NK-92 (cell line): ENCODE results near the gene HYAL1.
"Not testable (repeated sequence)": the region's sequence is repeated elsewhere in the genome, so short reads cannot be mapped to it uniquely, and the experiment has no call there.

Source experiments
- DNase-seq: peaks from one replicate; lab custom pipeline; 2025; ENCODE audit not compliant: unreplicated experiment; lab: John Stamatoyannopoulos, UW

Gene HYAL1

DNA sequence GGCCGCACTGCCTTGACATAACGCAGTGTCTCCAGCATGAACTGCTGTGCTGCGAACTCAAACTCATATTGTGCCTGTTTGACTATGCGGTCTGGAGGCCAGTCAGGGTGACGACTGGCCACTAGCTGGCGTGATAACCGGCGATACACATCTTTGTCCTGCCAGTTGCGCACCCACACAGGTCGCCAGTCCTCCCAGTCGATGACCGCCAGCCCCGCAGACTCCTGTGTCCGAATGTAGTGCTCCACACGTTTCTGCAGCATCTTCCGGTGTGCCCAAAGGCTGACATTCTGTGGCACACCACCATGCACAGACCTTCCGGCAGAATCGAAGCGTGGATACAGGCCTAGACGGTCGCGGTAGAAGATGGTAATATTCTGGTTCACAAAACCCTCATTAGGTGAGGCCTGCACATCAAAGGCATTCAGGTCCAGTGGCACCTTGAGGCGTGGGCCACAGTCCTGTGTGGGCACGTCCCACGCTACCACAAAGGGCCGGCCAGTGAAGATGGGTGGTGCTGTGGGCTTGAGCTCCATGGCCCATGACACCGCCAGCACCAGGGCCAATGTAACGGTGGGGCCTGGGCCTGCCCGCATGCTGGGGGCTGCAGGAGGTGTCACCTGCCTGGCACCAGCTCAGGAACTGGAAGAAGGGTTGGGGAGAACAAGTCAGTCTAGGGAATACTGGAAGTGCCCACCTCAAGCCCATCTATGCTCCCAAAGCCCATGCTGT lies 16.7 kb upstream of the HYAL1 start:
- no peak for DNase-seq

DNA sequence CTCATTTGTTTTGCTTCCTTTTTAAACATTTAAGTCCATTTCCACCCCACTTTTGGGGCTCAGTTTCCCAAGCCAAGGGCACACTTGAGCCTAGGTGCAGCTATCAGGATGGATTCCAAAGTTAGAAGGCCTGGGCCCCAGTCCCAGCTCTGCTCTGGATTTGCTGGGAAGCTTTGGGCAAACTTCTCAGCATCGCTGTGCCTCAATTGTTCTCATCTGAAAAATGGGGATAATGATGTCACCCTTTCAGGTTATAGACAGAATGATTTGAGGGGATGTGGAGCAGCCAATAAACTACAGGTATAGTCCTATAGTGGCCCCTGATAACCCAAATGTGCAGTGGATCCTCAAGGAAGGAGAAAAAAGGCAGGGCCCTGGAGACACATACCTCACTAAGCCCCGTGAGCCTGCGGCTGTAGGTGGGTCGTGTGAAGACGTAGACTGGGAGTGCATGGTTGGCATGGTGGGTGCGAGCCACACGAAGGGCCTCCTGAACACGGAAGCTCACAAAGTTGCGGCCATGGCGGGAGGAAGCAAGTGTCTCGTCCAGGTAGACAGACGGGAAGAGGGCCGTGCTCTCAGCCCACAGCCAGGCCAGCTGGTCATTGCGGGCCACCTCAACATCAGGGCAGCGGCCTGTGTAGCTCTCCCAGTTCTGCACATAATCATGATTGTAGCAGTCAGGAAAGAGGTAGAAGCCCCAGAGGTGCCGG lies 16.0 kb upstream of the HYAL1 start:
- no peak for DNase-seq

DNA sequence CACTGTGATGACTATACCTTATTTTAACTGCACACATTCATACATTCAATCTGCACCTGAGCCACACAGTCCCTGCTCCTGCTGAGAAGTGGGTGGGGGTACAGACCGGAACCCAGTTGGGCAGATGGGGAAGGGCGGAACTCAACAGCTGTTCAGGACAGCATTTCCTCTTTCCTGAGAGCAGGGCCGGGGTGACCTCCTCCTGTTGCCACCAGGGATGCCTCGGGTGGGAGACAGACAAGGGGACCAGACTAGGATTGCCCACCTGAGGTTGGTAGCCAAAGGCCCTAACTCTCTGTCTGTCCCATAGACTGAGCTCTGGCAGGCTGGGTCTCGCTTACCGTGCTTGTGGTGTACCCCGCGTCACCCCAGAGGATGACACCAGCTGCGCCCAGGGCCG lies 15.2 kb upstream of the HYAL1 start:
- DNase-seq = no peak

DNA sequence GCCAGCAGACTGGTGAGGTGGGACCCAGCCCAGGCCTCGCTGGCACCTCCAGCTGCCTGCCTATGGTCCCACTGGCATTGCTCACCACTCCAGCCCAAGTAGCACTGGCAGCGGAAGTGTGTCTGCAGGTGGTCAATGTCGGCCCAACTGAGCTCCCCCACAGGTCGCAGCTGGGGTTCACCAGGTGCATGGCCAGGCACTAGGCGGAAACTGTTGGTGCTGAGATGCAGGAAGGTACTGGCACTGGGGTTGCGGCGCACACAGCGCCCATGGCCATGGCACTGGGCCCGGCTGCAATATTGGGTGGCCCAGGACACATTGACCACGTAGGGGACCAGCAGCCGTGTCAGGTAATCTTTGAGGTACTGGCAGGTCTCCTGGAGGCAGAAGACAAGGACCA lies 14.8 kb upstream of the HYAL1 start:
- no peak for DNase-seq

DNA sequence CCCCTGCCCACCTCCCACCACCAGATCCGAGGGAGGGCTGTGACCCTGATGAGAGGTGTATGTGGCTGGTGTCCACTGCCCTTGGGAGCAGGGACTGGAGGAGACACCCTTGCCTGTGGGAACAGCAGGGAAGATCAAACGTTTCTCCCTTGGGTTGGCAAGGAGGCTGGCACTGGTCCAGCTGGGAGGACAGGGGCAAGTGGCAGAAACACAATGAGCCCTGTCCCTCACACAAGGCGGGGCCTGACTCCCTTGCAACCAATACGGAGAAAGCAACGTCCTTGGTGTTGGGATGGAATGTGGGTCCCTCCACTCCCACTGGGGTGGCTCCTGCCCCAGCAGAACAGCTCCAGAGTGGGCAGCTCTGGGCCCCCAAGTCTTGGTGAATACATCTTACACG lies 13.9 kb upstream of the HYAL1 start:
- DNase-seq = no peak

DNA sequence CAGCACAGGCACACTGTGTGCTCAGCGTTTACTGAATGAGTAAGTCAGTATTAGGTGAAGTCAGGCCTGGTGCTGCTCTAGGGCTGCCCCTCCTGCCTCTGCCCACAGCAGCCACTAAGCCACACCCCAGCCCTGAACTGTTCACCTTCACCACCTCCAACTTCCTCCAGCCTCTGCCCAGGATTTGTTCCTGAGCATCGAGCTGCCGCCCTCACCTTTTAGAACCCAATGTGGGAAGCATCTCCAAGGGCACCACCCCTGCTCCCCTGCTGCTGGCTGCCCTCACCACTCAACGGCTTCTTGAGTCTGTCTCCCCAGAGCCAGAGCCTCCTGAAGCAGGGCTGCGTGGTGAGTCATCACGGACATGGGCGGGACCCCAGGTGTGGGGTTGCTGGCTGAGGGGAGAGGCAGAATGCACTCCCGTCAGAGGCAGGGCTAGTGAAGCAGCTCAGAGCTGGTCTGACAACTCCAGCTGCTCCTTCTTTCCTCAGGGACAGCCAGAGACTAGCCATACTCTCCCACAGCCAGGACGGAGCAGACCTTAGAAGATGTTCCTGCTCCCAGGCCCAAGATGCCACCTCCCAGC lies 13.4 kb upstream of the HYAL1 start:
- DNase-seq = no peak

DNA sequence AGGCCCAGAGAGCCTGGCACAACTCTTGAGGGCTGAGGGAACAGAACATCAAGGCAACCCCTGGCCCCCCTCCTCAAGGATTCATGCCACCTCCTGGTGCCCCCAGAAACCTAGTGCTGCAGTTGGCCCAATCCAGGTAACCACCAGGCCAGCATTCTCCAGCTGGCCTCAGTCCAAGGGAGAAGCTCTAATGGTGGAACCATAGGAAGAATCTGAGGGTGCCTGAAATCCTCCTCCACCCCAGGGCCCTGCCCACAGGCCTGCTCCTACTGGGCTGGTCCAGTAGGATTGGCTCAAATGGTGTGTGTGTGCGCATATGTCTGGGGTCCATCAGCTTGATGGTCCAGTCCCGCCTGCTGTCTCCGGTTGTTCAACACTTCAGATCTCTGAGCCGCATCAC lies 11.4 kb upstream of the HYAL1 start:
- no peak for DNase-seq

DNA sequence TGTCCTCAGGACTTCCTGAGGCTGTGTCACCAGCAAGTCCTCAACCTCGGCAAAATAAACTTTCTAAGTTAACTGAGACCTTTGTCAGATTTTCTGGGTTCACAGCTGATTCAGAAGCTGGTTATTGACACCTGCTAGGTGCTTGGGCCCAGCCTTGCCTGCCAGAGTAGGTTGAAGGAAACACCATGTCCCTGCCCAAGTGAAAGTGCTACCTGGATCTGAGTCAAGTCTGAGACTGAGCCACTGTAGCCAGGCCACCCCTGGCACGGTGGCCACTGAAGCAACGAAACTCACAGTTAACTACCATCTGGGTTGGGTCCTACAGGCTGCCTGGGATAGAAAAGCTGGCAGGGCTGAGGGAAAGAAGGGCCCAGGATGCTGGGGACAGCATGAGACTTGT lies 11.0 kb upstream of the HYAL1 start:
- no peak for DNase-seq

DNA sequence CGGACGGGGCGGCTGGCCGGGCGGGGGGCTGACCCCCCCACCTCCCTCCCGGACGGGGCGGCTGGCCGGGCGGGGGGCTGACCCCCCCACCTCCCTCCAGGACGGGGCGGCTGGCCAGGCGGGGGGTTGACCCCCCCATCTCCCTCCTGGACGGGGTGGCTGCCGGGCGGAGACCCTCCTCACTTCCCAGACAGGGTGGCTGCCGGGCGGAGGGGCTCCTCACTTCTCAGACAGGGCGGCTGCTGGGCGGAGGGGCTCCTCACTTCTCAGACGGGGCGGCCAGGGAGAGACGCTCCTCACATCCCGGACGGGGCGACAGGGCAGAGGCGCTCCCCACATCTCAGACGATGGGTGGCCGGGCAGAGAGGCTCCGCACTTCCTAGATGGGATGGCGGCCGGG lies 8.7 kb upstream of the HYAL1 start:
- DNase-seq = not testable (repeated sequence)

DNA sequence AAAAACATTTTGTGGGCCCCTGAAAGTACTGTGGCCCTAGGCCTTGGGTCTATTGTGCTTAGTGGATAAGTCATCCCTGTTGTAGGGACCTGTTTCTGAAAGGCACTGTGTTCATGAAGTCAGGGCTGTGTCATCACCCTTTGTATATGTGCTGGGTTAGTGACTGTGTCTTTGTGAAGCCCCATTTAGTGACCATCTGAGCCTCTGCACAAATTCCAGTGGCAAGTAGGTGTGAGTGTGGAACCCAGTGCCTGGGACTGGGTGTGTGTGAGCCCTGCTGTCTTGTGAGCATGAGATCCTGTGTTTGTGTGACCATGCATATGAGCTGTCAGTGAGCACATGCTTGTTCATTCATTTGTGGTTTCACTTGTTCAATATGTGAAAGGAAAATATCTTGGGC lies 1.2 kb upstream of the HYAL1 start:
- DNase-seq = no peak

DNA sequence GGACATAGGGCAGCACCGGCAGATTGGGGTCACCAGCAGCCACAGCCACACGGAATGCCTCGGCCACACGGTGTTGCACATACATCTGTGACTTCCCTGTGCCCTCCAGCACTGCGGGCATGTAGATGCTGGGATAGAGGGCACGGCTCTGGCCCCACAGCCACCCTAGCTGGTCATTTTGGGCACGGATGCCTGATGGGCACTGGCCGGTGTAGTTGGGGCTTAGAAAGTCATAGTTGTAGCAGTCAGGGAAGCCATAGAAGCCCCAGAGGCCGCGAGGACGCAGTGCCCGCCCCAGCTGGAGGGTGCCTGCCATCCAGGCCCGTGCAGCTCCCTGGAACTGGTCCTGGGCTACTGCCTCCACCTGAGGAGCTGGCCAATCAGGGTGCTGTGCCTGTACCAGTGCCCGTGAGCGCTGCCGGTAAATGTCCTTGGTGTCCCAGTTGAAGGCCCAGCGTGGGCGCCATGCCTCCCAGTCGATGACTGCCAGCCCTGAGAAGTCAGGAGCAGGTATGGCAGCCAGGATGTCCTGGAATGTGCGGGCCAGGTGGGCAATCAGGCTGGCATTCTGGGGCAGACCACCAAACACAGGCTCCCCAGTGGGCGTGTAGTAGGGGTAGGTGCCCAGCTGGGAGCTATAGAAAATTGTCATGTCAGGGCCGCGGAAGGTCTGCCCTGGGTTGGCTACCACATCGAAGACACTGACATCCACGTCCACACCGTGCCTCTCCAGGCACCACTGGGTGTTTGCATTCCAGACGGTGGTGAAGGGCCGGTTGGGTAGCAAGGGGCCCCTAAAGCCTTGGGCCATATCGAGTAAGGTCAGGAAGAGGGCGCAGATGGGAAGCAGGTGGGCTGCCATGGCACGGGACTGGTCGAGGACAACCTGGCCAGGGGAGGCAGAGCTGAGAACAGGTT lies 1.0 kb downstream of the HYAL1 start:
- no peak for DNase-seq

DNA sequence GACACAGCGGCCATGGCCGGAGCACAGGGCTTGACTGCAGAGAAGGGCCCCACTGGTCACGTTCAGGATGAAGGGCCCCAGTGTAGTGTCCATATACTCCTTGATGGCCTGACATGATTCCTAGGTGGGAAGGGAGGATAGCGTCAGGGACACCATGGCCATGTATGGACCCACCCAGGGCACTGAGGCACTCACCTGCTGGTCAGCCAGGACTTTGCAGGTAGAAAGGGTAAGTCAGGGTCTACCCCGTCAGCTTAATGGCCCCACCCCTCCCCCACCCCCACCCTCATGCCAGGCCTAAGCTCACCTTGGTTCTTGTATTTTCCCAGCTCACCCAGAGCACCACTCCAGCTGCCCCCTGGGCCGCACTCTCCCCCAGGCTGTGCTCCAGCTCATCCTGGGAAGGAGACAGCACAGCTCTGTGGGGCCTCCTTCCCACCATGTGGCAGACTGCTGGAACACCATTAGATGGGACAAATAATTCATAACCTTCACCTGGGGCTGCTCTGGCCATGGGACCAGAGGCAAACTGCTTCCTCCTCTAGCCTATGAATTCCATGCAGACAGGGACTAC lies 2.6 kb downstream of the HYAL1 start:
- DNase-seq = no peak

DNA sequence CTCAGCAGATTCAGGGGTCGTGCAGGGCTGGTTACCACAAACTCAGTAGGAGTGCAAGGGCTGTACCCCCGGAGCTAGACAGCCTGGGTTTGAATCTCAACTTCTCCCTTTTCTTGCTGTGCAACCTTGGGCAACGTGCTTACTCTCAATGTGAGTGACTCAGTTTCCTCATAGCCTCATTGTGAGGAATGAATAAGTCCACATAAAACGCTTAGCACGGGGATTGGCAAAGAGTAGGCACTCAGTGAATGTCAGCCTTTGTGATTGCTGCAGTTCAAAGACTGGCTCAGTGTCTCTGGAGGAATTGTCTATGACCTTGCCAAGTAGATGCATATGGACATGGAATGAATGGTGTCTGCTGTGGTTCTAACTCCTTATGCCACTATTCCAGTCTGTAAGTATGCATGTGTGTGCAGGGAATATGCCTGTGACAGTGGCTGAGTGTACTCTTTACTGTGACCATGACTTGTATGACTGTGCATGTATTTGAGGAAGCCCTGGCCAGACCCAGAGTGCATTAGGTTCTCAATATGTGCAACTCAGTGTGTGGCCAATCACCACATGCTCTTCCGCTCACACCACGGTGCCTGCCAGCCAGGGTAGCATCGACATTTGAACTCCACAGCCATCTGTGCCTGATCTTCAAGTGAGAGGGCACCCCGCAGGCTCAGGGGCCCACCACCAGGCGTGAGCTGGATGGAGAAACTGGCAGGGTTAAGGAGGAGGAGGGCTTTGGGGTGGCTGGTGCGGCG lies 3.3 kb downstream of the HYAL1 start:
- no peak for DNase-seq

DNA sequence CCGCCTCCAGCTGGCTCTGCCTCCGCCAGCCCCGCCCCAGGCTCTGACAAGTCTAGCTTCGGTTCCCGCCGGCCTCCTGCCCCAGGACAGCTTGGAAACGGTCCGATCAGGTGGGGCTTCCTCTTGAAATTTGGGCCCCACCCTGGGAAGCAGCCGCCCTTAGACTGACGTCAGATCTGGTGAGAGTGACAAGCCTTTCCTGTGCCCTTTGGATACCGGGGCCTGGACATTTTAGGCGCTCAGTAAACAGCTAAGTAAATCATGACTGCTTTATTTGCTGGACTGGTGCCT lies 3.8 kb downstream of the HYAL1 start:
- no peak for DNase-seq

DNA sequence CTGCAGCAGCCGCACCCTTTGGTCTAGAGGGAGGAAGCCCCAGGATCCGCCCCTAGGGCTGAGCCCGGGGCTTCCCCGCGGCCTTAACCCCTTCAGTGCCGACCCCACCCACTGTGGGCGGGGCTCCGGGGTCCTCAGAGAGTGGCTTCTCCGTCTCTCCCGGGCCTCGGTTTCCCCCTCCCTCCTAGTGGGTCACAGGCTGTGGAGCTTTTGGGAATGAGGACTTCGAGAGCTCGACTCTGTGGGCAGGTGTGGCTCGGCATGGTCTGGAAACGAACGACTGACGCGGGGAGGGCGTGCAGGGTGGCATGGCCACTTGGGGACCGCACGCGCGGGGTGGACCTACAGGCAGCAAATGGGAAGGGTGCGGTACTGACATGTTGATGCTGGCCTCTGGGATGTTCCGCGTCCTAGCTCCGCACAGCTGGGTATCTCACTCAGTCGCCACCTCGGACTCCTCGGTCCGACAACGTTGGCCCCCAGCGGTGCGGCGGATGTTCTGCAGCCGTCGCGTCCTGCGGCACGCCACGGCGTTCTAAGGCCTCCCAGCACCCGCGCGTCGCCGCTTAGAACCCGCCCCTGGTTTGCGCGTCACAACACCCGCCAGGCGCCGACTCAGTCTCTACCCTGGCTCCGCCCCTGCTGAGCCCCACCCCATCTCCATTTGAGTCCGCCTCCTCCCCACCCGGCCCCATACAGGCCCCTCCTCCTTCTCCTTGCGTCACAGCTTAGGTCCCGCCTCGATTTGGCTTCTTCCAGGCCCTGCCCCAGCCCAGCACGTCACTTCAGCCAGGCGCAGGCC lies 4.3 kb downstream of the HYAL1 start, which contains the start of the genes HYAL3 and NAA80:
Gene HYAL3, minus strand, starts transcription at position 570 of the 802 bp plus-strand sequence. CDS start 3,803 bp downstream, outside the sequence.
Gene NAA80, minus strand, starts transcription at position 570 of the 802 bp plus-strand sequence. CDS start 1,942 bp downstream, outside the sequence.
- DNase-seq = peak; percentile 95

DNA sequence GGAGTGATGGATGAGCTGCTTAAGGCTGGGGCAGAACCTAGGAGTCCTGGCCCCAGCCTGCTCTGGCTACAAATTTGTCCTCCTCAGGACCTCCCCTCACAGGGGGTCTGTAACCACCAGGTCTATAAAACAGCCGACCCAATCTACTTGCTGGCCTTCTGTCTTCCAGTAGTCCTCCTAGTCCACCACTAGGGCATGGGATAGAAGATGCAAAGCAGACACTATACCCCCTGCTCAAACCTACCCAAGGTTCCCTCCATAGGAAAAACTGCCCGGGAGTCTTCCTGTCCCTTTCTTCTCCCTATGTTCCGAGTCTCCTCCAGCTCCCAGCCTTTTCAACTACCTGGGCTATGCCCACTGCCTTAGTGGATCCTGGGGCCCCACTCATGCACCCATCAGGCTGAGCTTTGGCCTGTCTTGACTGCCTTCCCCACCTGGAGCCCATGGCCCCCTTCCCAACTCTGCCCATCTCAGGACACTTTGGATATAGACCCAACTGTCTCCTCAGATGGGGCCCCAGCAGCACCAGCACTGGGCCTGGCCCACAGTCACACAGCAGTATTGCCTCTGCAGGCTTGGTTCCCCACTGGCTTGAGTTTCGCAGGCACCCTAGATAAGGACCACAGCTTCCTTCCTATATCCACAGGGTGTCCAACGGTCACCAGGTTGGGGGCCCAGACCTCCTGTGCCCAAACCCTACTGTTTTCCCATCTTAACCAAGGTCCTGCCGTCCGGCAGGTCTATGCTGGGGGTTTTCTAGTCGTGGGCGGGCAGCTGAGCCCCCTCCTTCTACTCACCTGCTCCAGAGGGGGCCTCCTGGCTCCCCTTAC lies 5.3 kb downstream of the HYAL1 start:
- no peak for DNase-seq

DNA sequence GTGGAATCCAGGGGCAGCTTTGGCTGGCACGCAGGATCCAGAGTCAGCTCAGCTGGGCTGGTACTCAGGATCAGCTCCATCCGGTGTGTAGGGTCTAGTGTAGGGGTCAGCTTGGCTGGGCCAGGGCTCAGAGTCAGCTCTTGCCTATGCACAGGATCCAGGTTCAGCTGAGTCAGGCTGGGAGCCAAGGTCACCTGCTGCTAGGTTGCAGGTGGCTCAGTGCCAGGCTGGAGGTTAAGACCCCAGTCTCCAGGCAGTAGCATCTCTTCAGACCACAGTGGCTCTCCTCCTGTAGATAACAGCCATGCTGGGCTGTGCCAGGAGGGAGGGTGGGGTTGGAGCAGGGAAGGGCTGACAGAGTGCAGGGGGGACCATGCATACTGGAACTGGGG lies 6.0 kb downstream of the HYAL1 start:
- DNase-seq = no peak

DNA sequence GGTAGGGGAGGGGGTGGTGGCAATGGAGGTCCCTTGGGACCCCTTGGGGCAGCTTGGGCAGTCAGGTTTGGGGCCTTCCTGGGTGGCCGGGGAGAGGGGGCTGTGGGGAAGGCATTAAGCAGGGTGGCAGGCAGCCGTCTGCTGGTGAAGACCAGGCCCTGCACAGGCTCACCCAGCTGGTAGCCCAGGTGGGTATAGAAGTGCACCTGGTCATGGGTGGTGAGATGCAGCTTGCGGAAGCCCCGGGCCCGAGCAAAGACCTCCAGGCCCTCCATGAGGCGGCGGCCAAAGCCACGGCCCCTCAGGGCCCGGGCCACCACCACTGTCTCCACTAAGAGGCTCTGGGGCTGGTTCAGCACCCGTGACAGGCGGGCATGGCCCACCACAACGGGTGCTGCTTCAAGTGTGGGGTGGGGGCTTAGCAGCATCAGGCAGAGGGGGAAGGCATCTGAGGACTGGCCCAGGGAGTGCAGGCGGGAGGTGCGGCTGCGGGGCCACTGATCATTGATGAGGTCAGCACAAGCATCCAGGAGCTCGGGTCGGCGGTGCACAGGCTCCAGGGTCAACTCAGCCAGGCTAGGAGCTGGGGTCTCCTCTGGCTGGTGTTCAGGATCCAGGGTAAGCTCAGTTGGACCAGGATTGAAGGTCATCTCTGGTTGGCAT lies 6.5 kb downstream of the HYAL1 start:
- no peak for DNase-seq
